AG08395 (cell line): Measurements from ENCODE around the gene AQP4.

Experiments
- DNase-seq: peaks from one replicate; pipeline ENCODE4 v3.0.0; 2012; ENCODE audit warnings: mixed read lengths, low spot score

The AQP4 gene

GRCh38 chr18:26865557-26865956, at the start of gene AQP4:
TSS of gene AQP4 (minus strand) at chr18:26865707. CDS start at chr18:26865689, 18 bp downstream.
- DNase-seq = no peak

- DNase-seq = no peak
These were observed 46.3 kb upstream of the AQP4 start for GRCh38 chr18:26911840-26912239.

- DNase-seq = no peak
These were observed 44.2 kb upstream of the AQP4 start for GRCh38 chr18:26909599-26910290.

GRCh38 chr18:26908906-26909305, 43.4 kb upstream of the AQP4 start:
- no peak for DNase-seq

GRCh38 chr18:26902291-26902690, 36.8 kb upstream of the AQP4 start:
- no peak for DNase-seq

- no peak for DNase-seq
These were observed 35.5 kb upstream of the AQP4 start for GRCh38 chr18:26901020-26901419.

GRCh38 chr18:26894426-26894825, 28.9 kb upstream of the AQP4 start:
- no peak for DNase-seq

GRCh38 chr18:26893996-26894395, 28.5 kb upstream of the AQP4 start:
- no peak for DNase-seq

GRCh38 chr18:26888259-26888658, 22.8 kb upstream of the AQP4 start:
- no peak for DNase-seq

- no peak for DNase-seq
These were observed 9.6 kb upstream of the AQP4 start for GRCh38 chr18:26875040-26875654.

- DNase-seq = no peak
These were observed 8.8 kb upstream of the AQP4 start for GRCh38 chr18:26874283-26874682.

- DNase-seq = no peak
These were observed 4.1 kb upstream of the AQP4 start for GRCh38 chr18:26869640-26870039.

GRCh38 chr18:26868968-26869586, 3.6 kb upstream of the AQP4 start:
- DNase-seq = no peak

GRCh38 chr18:26867471-26867870, 2.0 kb upstream of the AQP4 start:
- no peak for DNase-seq

- DNase-seq = no peak
These were observed 849 bp downstream of the AQP4 start for GRCh38 chr18:26864658-26865057.

GRCh38 chr18:26863921-26864497, 1.5 kb downstream of the AQP4 start:
- DNase-seq = no peak

GRCh38 chr18:26863122-26863879, 2.2 kb downstream of the AQP4 start:
- no peak for DNase-seq

- no peak for DNase-seq
These were observed 3.4 kb downstream of the AQP4 start for GRCh38 chr18:26862084-26862483.

GRCh38 chr18:26854292-26854881, 11.1 kb downstream of the AQP4 start:
- DNase-seq = no peak

- no peak for DNase-seq
These were observed 12.1 kb downstream of the AQP4 start for GRCh38 chr18:26853401-26853800.

- no peak for DNase-seq
These were observed 21.7 kb downstream of the AQP4 start for GRCh38 chr18:26843760-26844159.

- no peak for DNase-seq
These were observed 24.5 kb downstream of the AQP4 start for GRCh38 chr18:26840965-26841364.
